Measurements from ENCODE around the gene C1orf52. TPM values are rescaled to one million over a fixed set of nuclear protein-coding genes. Genes with fewer than 3 reads are reported as not detected.

C1orf52 gene
- total and polyA plus RNA-seq, 5 donors from 2014 or later: 19.7 to 55.6 (median 27.6) TPM

- Histone ChIP-seq H3K27me3 (ENCODE audit: control insufficient read depth, insufficient read depth, low read length) (no peaks in the 10 kb centered on the region), H3K27ac (ENCODE audit: insufficient read depth, low read length, poor library complexity, severe bottlenecking) (no peak overlapping the region), H3K4me1 (ENCODE audit: control insufficient read depth, insufficient read depth, low read length, poor library complexity, severe bottlenecking) (no peaks in the 10 kb centered on the region), H3K9me3 (ENCODE audit: control insufficient read depth in 2 of 2, low read length in 2 of 2) (no peaks in the 10 kb centered on the region), H3K4me3 (ENCODE audit: low read depth, low read length) (no peak overlapping the region), H3K36me3 (ENCODE audit: control insufficient read depth, insufficient read depth, low read length) (no peaks in the 10 kb centered on the region)
- Mint-ChIP-seq H3K27me3 (peaks cover 9% of the 10 kb centered on the region), H3K27ac (no peak overlapping the region), H3K4me1 (peaks cover 0 to 24% (median 10%) of the 10 kb centered on the region in 4 donors), H3K36me3 (no peaks in the 10 kb centered on the region), H3K9me3 (peaks cover 0 to 2% (median 0%) of the 10 kb centered on the region in 7 donors), H3K4me3 (no peak overlapping the region)
- DNase-seq (no peak), ATAC-seq (ENCODE audit: low read depth in 2 of 2) (no peak)
Measured at GRCh38 chr1:85244271-85245061, 15.0 kb downstream of the C1orf52 start.

- H3K4me3 ChIP-seq (ENCODE audit: low read depth, low read length): no peak overlapping the region
- H3K27ac Mint-ChIP-seq: no peak overlapping the region
Measured at GRCh38 chr1:85243372-85243771, 16.1 kb downstream of the C1orf52 start.

GRCh38 chr1:85240643-85241042, 18.8 kb downstream of the C1orf52 start:
- peak overlapping the region in 2 of 4 donors; percentile 18 to 48 for H3K4me3 Mint-ChIP-seq

More at GRCh38 chr1:85243372-85243771, 16.1 kb downstream of the C1orf52 start:
- no peaks in the 10 kb centered on the region for H3K27me3 ChIP-seq (ENCODE audit: control insufficient read depth, insufficient read depth, low read length)
- Mint-ChIP-seq H3K4me3 (no peak overlapping the region), H3K36me3 (no peaks in the 10 kb centered on the region), H3K27me3 (peaks cover 12% of the 10 kb centered on the region), H3K9me3 (peaks cover 0 to 2% (median 0%) of the 10 kb centered on the region in 7 donors), H3K4me1 (peaks cover 0 to 21% (median 9%) of the 10 kb centered on the region in 4 donors)
- ATAC-seq (ENCODE audit: low read depth in 2 of 2) (no peak), DNase-seq (no peak)
- H3K9me3 ChIP-seq (ENCODE audit: control insufficient read depth in 2 of 2, low read length in 2 of 2): no peaks in the 10 kb centered on the region
- no peaks in the 10 kb centered on the region for H3K36me3 ChIP-seq (ENCODE audit: control insufficient read depth, insufficient read depth, low read length)
- H3K27ac ChIP-seq (ENCODE audit: insufficient read depth, low read length, poor library complexity, severe bottlenecking): no peak overlapping the region
- H3K4me1 ChIP-seq (ENCODE audit: control insufficient read depth, insufficient read depth, low read length, poor library complexity, severe bottlenecking): no peaks in the 10 kb centered on the region

GRCh38 chr1:85240174-85240601, 19.3 kb downstream of the C1orf52 start:
- Histone ChIP-seq H3K36me3 (ENCODE audit: control insufficient read depth, insufficient read depth, low read length) (no peaks in the 10 kb centered on the region), H3K27ac (ENCODE audit: insufficient read depth, low read length, poor library complexity, severe bottlenecking) (no peak overlapping the region), H3K4me1 (ENCODE audit: control insufficient read depth, insufficient read depth, low read length, poor library complexity, severe bottlenecking) (no peaks in the 10 kb centered on the region), H3K4me3 (ENCODE audit: low read depth, low read length) (peak overlapping the region; percentile 13), H3K27me3 (ENCODE audit: control insufficient read depth, insufficient read depth, low read length) (peaks cover 3% of the 10 kb centered on the region), H3K9me3 (ENCODE audit: control insufficient read depth in 2 of 2, low read length in 2 of 2) (no peaks in the 10 kb centered on the region)
- Mint-ChIP-seq H3K36me3 (no peaks in the 10 kb centered on the region), H3K27ac (peak overlapping the region in 1 of 3 donors; percentile 17), H3K4me3 (peak overlapping the region in 1 of 4 donors; percentile 48), H3K27me3 (peaks cover 18% of the 10 kb centered on the region), H3K4me1 (peaks cover 0 to 21% (median 9%) of the 10 kb centered on the region in 4 donors), H3K9me3 (peaks cover 0 to 2% (median 0%) of the 10 kb centered on the region in 7 donors)
- DNase-seq (no peak), ATAC-seq (ENCODE audit: low read depth in 2 of 2) (peak in 1 of 2 donors; percentile 66)

More at GRCh38 chr1:85240643-85241042, 18.8 kb downstream of the C1orf52 start:
- Histone ChIP-seq H3K36me3 (ENCODE audit: control insufficient read depth, insufficient read depth, low read length) (no peaks in the 10 kb centered on the region), H3K27me3 (ENCODE audit: control insufficient read depth, insufficient read depth, low read length) (peaks cover 3% of the 10 kb centered on the region), H3K4me3 (ENCODE audit: low read depth, low read length) (peak overlapping the region; percentile 13), H3K27ac (ENCODE audit: insufficient read depth, low read length, poor library complexity, severe bottlenecking) (no peak overlapping the region), H3K9me3 (ENCODE audit: control insufficient read depth in 2 of 2, low read length in 2 of 2) (no peaks in the 10 kb centered on the region), H3K4me1 (ENCODE audit: control insufficient read depth, insufficient read depth, low read length, poor library complexity, severe bottlenecking) (no peaks in the 10 kb centered on the region)
- ATAC-seq (ENCODE audit: low read depth in 2 of 2) (no peak), DNase-seq (peak in 1 of 3 donors; percentile 31)
- peak overlapping the region; percentile 17 to 62 (median 43) for H3K27ac Mint-ChIP-seq
- peaks cover 18% of the 10 kb centered on the region for H3K27me3 Mint-ChIP-seq
- H3K4me1 Mint-ChIP-seq: peaks cover 0 to 21% (median 9%) of the 10 kb centered on the region in 4 donors
- H3K36me3 Mint-ChIP-seq: no peaks in the 10 kb centered on the region
- H3K9me3 Mint-ChIP-seq: peaks cover 0 to 2% (median 0%) of the 10 kb centered on the region in 7 donors

- Mint-ChIP-seq H3K4me1 (peaks cover 0 to 16% (median 9%) of the 10 kb centered on the region in 4 donors), H3K27me3 (peaks cover 15% of the 10 kb centered on the region), H3K36me3 (no peaks in the 10 kb centered on the region), H3K4me3 (no peak overlapping the region), H3K27ac (no peak overlapping the region), H3K9me3 (peaks cover 0 to 2% (median 0%) of the 10 kb centered on the region in 7 donors)
- Histone ChIP-seq H3K36me3 (ENCODE audit: control insufficient read depth, insufficient read depth, low read length) (no peaks in the 10 kb centered on the region), H3K4me3 (ENCODE audit: low read depth, low read length) (no peak overlapping the region), H3K27me3 (ENCODE audit: control insufficient read depth, insufficient read depth, low read length) (peaks cover 3% of the 10 kb centered on the region), H3K9me3 (ENCODE audit: control insufficient read depth in 2 of 2, low read length in 2 of 2) (no peaks in the 10 kb centered on the region), H3K4me1 (ENCODE audit: control insufficient read depth, insufficient read depth, low read length, poor library complexity, severe bottlenecking) (no peaks in the 10 kb centered on the region), H3K27ac (ENCODE audit: insufficient read depth, low read length, poor library complexity, severe bottlenecking) (no peak overlapping the region)
- DNase-seq (no peak), ATAC-seq (ENCODE audit: low read depth in 2 of 2) (no peak)
Measured at GRCh38 chr1:85237613-85238012, 21.8 kb downstream of the C1orf52 start.

- Mint-ChIP-seq H3K9me3 (no peaks in the 10 kb centered on the region), H3K4me1 (peaks cover 0 to 3% (median 0%) of the 10 kb centered on the region in 4 donors), H3K36me3 (no peaks in the 10 kb centered on the region), H3K27me3 (peaks cover 13% of the 10 kb centered on the region), H3K27ac (no peak overlapping the region), H3K4me3 (peak overlapping the region in 1 of 4 donors; percentile 11)
- DNase-seq (peak in 1 of 3 donors; percentile 8), ATAC-seq (ENCODE audit: low read depth in 2 of 2) (no peak)
- Histone ChIP-seq H3K27me3 (ENCODE audit: control insufficient read depth, insufficient read depth, low read length) (no peaks in the 10 kb centered on the region), H3K27ac (ENCODE audit: insufficient read depth, low read length, poor library complexity, severe bottlenecking) (no peak overlapping the region), H3K36me3 (ENCODE audit: control insufficient read depth, insufficient read depth, low read length) (no peaks in the 10 kb centered on the region), H3K4me3 (ENCODE audit: low read depth, low read length) (no peak overlapping the region), H3K9me3 (ENCODE audit: control insufficient read depth in 2 of 2, low read length in 2 of 2) (no peaks in the 10 kb centered on the region), H3K4me1 (ENCODE audit: control insufficient read depth, insufficient read depth, low read length, poor library complexity, severe bottlenecking) (no peaks in the 10 kb centered on the region)
Measured at GRCh38 chr1:85230305-85230977, 29.0 kb downstream of the C1orf52 start.

- DNase-seq: no peak
- Mint-ChIP-seq H3K4me1 (peaks cover 0 to 3% (median 0%) of the 10 kb centered on the region in 4 donors), H3K4me3 (no peak overlapping the region), H3K9me3 (no peaks in the 10 kb centered on the region), H3K27ac (no peak overlapping the region), H3K36me3 (no peaks in the 10 kb centered on the region), H3K27me3 (peaks cover 13% of the 10 kb centered on the region)
- no peak overlapping the region for H3K27ac ChIP-seq (ENCODE audit: insufficient read depth, low read length, poor library complexity, severe bottlenecking)
- no peaks in the 10 kb centered on the region for H3K4me1 ChIP-seq (ENCODE audit: control insufficient read depth, insufficient read depth, low read length, poor library complexity, severe bottlenecking)
- ATAC-seq (ENCODE audit: low read depth in 2 of 2): no peak
- no peaks in the 10 kb centered on the region for H3K9me3 ChIP-seq (ENCODE audit: control insufficient read depth in 2 of 2, low read length in 2 of 2)
- H3K36me3 ChIP-seq (ENCODE audit: control insufficient read depth, insufficient read depth, low read length): no peaks in the 10 kb centered on the region
- no peak overlapping the region for H3K4me3 ChIP-seq (ENCODE audit: low read depth, low read length)
- peaks cover under 1% of the 10 kb centered on the region for H3K27me3 ChIP-seq (ENCODE audit: control insufficient read depth, insufficient read depth, low read length)
Measured at GRCh38 chr1:85229574-85230097, 29.8 kb downstream of the C1orf52 start.
